SH-SY5Y (cell line): ENCODE measurements around the gene COQ4.

Experiments used
- GATA2 ChIP-seq: IDR thresholded peaks from 2 replicates; pipeline ENCODE4 v1.6.1; 2011; ENCODE audit warnings: mild to moderate bottlenecking, low read depth, low read length
- GATA3 ChIP-seq: IDR thresholded peaks from 2 replicates; pipeline ENCODE4 v1.6.1; 2011; ENCODE audit warnings: low read depth, mild to moderate bottlenecking, low read length, moderate library complexity

The COQ4 gene

DNA sequence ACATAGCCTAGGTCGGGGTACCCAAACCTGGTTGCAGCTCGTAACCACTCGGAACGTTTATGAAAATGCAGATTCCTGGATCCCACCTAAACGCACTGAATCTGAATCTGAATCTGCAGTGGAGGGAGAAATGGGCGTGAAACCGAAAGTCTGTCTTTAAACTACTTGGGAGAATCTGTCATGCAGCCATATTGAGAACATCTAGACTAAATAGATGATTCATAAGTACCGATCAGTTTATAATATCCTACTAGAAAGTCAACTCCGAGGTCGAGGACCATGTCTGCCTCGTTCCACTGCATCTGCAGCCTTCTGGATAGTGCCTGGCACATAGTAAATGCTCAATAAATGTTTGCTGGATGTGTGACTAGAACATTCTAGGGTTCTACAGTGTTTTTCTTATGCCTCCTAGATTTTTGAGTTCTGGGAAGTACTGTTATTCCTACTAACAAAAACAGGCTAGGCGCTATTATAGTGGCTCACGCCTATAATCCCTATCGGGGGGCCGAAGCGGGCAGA is 632 bp downstream of the COQ4 start:
- TF ChIP-seq GATA2, result no peak
- TF ChIP-seq GATA3, result no peak

DNA sequence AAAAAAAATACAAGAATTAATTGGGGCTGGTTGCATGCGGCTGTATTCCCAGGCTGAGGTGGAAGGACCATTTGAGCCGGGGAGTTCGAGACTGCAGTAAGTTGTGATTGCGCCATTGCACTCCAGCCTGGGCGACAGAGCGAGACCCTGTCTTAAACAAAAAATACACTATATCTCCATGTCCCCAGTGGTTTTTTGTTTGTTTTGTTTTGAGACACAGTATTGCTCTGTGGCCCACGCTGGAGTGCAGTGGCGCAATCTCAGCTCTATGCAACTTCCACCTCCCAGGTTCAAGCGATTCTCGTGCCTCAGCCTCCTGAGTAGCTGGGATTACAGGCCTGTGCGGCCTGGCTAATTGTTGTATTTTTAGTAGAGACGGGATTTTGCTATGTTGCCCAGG is 1.2 kb downstream of the COQ4 start:
- no peak for TF ChIP-seq GATA2
- TF ChIP-seq GATA3, result no peak

DNA sequence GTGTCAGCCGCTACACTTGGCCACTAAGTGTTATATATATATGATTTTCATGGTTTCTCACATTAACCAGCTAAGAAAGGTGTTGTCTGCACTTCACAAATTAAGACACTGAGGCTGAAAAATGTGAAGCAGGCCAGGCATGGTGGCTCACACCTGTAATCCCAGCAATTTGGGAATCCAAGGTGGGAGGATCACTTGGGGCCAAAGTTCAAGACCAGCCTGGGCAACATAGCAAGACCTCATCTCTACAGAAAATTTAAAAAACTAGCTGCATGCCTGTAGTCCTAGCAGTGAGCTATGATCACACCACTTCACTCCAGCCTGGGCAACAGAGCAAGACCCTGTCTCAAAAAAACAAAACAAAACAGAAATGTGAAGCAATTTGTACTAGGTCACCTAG is 1.8 kb downstream of the COQ4 start:
- no peak for TF ChIP-seq GATA3
- no peak for TF ChIP-seq GATA2

DNA sequence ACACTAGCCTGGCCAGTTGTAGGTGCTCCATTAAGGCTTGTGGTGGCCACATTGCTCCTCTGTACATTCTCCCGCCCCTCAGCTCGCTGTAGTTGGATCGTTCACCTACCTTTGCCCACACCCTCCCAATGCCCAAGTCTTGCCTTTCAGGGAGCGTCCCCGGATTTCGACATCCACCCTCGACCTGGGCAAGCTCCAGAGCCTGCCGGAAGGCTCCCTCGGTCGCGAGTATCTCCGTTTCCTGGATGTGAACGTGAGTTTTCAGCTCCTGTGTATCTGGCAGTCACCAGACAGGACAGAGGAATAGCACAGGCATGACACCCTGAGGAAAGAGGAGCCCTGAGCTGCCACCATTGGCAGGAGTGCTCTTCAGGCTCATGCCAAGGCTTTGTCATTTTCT is 3.0 kb downstream of the COQ4 start:
- TF ChIP-seq GATA2 (no peak), GATA3 (no peak)

DNA sequence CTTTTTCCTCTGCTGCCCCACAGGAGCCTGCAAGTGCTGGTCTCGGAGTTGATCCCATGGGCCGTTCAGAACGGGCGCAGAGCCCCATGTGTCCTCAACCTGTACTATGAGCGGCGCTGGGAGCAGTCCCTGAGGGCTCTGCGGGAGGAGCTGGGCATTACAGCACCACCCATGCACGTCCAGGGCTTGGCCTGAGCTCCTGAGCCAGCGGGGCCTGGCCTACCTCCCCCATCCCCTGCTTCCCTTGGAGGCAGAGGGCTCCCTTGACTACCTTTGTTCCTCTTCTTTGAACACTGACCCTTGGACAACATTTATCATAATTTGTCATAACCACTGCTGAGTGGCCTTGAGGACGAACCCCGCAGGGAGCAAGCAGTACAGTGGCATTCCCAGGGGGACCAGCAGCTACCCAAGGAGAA is 10.8 kb downstream of the COQ4 start:
- TF ChIP-seq GATA2 (no peak), GATA3 (no peak)

DNA sequence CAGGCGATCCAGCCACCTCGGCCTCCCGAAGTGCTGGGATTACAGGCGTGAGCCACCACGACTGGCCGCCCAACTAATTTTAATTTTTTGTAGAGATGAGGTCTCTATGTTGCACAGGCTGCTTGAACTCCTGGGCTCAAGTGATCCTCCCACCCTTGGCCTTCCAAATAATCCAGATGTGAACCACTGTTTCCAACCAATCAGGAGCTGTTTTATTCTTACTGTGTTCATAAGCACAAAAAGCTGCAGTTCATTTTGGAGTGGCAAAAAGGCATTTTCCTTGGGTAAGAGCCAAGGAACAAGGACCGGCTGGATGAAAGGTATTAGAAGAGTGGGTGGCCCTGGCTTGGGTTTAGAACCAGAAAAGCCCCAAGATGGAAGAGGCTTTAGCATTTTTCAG is 12.5 kb downstream of the COQ4 start:
- TF ChIP-seq GATA3 (no peak), GATA2 (no peak)

DNA sequence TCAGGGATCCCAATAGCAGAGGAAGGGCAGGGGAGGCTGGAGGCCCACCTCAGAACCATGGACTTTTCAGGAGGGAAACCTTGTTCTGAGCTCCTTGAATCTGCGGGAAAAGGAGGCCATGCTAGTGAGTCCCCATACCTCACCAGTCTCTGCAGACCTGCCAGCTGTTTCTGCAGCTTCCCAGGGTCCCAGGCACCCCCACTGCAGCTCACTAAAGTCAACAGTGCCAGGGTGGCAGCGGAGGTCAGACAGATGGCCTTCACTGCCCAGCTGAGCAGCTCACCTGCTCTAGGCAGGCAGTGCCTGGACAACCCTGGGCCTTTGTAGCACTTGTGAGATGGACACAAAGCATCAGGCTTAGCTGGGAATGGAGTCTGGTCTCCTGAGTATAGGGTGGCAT is 13.3 kb downstream of the COQ4 start:
- TF ChIP-seq GATA2 (no peak), GATA3 (no peak)

DNA sequence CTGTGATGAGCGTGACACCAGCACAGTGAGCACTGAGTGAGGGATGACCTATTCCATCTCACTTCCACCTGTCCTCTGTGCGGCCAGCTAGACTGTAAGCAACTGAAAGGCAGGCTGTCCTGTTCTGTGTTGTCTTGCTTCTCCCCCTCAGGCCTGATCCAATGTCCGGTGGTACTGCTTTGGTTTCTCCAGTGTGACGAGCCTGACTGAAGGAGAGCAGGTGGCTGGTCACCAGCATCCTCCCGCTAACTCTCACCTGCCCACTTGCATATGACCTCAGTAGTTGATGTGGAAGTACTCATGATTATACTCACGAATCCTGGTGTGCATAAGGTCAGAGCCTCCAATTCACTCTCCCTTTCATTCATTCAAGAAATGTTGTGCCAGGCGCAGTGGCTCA is 15.3 kb downstream of the COQ4 start:
- TF ChIP-seq GATA3 (no peak), GATA2 (no peak)

DNA sequence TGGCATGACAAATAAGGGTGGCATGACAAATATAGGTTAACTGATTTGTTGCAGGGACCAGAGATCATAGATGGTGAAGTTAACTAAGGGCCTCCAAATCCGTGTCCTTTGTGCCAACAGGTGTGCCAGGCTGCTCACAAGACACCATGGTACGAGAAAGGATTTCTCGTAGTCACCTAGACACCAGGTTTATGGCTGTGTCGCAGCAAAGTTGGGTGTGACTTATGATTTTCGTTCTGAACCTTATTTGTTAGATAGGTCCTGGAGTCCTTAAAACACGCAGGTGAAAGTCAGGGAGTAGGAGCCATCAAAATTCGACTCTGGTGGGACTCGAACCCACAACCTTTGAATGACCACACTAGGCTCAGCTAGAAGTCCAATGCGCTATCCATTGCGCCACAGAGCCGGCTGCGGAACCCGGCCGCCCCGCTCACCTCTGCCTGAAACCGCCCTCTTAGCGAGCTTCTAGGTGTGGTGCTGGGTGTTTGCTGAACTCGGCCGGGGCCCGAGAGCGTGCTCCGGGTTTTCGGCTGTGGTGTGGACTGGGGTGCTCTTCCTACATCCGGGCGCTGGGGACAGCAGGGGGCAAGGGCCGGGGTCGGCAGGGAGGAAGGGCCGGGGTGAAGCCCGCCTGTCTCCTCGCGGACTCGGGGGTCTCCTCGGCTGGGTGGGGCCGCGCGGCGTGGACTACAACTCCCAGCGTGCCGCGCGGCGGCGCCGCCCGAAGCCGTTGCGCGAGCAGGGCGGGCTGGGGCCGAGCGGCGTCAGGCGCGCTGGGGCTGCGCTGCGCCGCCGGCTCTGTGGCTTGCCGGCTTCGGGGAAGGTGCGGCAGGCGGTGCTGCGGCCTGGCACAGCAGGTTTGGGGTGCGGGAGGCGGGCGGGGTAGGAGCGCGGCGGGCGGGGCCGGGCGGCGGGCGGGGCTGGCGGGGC is 17.4 kb downstream of the COQ4 start, which contains the start of gene SLC27A4:
Gene SLC27A4 (plus strand): TSS at position 767 of the 930 bp plus-strand sequence. CDS start 2,606 bp downstream, outside the sequence.
- TF ChIP-seq GATA2 (no peak), GATA3 (no peak)

DNA sequence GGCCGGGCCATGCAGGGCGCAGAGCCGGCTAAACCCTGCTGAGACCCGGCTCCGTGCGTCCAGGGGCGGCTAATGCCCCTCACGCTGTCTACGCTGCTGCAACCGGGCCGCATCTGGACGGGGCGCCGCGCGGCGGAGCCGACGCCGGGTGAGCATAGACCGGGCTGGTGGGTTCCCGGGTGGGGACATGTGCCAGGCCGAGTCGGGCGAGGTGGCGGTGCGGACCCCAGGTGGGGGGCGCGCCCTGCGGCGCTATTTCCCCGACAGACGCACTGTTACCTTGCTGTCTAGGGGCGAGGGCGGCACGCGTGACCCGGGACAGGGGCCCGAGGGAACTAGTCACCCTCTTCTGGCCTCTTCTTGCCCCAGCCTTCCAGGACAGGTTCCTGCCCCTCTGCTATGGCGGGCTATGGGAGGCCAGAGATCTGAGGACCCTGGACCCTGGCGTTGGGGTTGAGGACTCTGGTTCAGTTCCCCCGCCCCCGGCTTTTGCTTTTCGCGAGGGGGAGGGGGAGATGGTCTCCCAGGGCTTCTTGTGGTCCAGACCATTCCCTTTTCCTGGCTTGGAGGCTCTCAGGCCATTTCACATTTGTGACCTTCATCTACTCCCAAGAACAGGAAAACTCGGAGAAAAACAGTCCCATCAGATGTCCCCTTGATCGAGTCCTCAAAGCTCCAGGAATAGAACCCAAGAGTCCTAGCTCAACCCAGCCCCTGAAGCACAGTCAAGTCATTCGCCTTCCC is 18.2 kb downstream of the COQ4 start:
- no peak for TF ChIP-seq GATA2

DNA sequence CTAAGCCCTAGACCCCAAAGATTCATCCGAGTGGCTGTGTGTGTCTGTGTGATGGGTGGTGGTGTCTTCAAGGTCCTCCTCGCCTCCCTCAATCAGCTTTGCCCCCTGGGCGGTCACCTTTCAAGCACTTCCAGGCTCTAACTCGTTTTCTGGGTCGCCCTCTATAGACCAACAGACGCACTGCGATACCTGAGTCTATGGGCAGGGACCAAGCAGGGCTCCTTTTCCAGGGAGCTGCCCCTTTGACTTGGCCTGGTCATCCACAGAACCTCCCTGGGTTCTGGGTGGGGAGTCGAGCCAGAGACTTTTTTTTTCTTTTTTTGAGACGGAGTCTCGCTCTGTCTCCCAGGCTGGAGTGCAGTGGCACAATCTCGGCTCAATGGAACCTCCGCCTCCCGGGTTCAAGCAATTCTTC is 18.8 kb downstream of the COQ4 start:
- TF ChIP-seq GATA2 (no peak), GATA3 (no peak)

DNA sequence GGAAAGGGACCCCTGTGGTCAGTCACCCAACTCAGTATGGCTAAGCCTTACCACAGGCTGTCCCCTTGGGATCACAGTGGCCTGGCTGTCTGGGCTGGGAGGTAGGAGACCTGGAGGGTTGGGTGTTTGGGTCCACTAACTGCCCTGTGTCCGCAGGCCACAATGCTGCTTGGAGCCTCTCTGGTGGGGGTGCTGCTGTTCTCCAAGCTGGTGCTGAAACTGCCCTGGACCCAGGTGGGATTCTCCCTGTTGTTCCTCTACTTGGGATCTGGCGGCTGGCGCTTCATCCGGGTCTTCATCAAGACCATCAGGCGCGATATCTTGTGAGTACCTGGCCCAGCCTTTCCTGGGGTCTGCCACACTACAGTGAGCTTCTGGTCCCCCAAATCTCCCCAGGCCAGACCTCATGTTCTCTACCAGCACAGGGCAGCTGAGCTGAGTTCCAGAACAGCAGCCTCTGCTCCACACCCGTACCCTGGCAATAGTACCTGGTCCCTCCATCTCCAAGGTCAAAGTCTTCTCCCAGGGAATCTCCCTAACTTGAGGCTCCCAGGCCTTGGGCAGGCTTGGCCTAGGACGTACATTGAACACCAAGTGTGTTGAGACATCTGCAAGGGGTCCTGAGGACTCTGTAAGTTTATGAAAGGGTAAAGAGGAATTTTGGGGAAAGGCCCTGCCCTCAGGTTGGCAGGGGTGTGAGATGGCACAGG is 20.5 kb downstream of the COQ4 start:
- TF ChIP-seq GATA2 (no peak), GATA3 (no peak)

DNA sequence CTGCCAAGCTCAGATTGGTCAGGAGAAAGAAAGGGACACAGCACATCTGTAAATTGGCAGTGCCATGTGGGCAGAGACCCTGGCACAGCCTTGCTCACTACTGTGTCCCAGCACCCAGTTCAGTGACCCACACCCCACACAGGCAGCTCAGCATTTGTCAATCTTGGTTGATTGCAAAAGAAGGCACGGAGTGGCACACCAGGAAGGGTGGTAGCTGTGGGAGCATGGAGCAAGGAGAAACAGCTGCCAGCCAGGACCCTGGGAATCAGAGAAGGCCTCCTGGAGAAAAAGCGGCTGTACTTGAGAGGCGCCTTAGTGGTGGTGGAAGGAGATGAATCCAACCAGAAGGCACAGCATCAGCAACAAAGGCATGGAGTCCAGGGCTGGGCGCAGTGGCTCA is 21.2 kb downstream of the COQ4 start:
- TF ChIP-seq GATA3 (no peak), GATA2 (no peak)
